GM12872 (cell line): ENCODE results near the gene KRT17.

ENCODE experiments used
- CTCF ChIP-seq: IDR thresholded peaks from 3 replicates; pipeline ENCODE4 v1.5.1; 2011; ENCODE audit warnings: low read depth, mild to moderate bottlenecking, low read length, moderate library complexity; ENCODE audit not compliant: insufficient read depth

Gene KRT17

GRCh38 chr17:41629826-41630670 lies 5.7 kb upstream of the KRT17 start:
- no peak for TF ChIP-seq CTCF

GRCh38 chr17:41629316-41629715 lies 4.9 kb upstream of the KRT17 start:
- no peak for TF ChIP-seq CTCF

DNA sequence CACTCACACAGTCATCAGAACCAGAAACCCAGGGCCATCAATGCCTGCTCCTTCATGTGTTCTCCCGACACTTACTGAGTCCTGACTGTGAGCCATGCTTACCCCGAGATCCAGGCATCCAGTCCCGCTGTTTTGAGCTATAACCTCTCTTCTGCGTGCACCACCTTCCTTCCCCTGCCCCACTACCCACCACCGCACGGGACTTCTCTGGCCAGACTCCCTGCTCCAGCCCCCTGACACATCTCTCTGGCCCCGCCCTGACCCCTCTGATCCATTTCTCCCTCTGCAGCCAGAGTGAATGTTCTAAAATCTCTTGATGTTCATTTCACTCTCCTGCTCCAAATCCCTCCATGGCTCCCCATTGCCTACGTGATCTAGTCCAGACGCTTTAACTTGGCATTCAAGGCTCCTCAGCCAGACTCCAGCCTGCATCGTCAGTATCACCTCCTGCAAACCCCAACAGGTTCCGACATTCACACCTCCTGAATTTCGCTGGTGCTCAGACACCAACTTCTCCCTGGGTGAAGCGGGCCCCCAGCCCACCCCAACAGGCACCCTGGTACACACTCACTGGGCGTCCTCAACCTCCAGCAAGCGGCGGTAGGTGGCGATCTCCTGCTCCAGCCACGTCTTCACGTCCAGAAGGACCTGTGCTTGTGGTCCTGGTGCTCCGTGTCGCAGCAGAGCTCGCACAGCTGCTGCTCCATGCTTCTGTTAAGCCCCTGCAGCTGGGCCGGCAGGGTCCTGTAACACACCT lies 3.1 kb upstream of the KRT17 start:
- TF ChIP-seq CTCF: no peak

DNA sequence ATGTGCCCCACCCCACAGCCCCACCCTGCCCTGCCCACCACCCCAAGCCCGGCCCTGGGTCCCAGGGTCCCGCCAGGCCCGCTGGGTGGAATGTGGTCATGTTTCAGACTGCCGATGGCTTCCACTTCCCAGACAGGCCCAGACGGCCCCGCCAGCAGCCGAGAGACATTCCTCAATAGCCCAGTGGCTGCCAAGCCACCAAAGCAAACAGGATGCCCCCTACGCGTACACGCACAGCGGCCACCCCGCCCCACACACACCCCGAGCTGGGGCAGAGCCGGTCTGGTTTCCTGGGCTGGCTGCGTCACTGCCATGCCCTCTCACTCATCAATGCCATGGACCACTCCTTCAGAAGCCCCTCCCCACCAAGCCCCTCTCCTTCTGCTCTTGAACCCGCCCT lies 1.2 kb upstream of the KRT17 start:
- no peak for TF ChIP-seq CTCF

- TF ChIP-seq CTCF: no peak
Observed at GRCh38 chr17:41621916-41622315, 2.5 kb downstream of the KRT17 start.

DNA sequence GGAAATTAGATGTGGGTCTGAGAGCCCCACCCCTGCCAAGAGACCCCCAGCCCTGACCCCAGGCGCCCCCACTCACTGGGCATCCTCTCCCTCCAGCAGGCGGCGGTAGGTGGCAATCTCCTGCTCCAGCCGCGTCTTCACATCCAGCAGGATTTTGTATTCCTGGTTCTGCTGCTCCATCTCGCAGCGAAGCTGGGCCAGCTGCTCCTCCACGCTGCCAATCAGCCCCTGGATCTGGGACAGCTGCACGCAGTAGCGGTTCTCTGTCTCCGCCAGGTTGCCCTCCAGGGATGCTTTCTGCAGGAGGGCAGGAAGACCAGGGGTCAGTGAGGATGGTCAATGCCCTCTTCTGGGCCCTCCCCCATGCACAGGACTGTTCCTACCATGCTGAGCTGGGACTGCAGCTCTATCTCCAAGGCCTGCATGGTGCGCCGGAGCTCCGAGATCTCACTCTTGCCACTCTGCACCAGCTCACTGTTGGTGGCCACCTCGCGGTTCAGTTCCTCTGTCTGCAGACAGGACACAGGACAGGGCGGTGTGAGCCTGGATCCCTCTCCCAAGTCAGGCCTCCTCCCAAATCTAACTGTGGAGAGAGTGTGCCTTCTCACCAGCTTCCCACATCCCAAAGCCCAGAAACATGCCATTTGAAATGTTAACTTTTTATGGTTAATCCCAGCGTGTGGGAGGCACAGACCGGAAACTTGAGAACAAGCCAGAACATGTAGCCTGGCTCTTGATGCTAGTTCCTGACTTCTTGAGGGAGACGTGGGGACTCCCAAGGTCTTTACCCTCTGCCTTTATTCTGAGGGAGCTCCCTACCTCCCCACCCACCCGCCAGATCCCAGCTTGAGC lies 3.6 kb downstream of the KRT17 start:
- no peak for TF ChIP-seq CTCF
